ENCODE results near the gene TSPAN14. TPM values are rescaled to one million over a fixed set of nuclear protein-coding genes. Genes with fewer than 3 reads are reported as not detected.

TSPAN14 gene
- total and polyA plus RNA-seq, 2 of the 13 experiments (the other 11 are each of a cell fraction or from before 2014, with no cell fraction given) = 24.1 to 80.6 TPM

DNA sequence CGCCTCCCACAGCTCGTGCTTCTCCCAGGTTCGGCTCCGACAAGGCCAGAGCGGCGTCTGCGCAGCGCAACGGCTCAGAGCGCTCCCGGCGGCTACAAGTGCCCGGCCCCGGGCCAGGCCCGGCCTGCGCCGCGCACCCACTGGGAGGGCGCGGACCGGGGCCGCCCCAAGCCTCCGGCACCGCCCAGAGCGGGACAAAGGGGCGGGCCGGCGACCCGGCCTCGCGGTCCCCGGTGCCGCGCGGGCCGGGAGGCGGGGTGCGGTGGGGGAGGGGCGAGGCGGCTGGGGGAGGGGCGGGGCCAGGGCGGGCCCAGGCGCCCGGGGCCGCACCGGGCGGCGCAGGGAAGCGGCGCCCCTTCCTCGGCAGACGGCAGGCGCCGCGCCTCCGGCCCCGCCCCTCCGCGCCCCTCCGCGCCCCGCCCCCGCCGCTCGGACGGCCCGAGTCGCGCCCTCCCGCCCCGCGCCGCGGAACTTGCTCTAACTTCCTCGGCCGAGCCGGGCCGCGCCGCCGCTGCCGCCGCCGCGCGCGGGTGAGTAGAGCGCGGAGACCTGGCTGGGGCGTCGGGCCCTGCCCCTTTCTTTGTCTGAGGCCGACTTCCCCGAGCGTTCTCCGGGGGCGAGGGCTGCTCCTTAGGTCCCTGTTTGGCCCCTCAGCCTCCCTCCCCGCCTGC lies at the start of gene TSPAN14 (continued):
- no peak for TF ChIP-seq ZNF782 (CRISPR knock-in tag; IDR thresholded peaks at IDR 0.05; ENCODE audit: borderline replicate concordance)
- TF ChIP-seq, protein P1, sequence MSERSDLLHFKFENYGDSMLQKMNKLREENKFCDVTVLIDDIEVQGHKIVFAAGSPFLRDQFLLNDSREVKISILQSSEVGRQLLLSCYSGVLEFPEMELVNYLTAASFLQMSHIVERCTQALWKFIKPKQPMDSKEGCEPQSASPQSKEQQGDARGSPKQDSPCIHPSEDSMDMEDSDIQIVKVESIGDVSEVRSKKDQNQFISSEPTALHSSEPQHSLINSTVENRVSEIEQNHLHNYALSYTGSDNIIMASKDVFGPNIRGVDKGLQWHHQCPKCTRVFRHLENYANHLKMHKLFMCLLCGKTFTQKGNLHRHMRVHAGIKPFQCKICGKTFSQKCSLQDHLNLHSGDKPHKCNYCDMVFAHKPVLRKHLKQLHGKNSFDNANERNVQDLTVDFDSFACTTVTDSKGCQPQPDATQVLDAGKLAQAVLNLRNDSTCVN (CRISPR knock-in tag; IDR thresholded peaks at IDR 0.05; ENCODE audit: borderline replicate concordance) = no peak
- TF ChIP-seq, protein P2, sequence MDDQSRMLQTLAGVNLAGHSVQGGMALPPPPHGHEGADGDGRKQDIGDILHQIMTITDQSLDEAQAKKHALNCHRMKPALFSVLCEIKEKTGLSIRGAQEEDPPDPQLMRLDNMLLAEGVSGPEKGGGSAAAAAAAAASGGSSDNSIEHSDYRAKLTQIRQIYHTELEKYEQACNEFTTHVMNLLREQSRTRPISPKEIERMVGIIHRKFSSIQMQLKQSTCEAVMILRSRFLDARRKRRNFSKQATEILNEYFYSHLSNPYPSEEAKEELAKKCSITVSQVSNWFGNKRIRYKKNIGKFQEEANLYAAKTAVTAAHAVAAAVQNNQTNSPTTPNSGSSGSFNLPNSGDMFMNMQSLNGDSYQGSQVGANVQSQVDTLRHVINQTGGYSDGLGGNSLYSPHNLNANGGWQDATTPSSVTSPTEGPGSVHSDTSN (CRISPR knock-in tag; IDR thresholded peaks at IDR 0.05; ENCODE audit: borderline replicate concordance) = no peak
- TF ChIP-seq MEIS1 (CRISPR knock-in tag; IDR thresholded peaks at IDR 0.05; ENCODE audit: borderline replicate concordance) = no peak
- TF ChIP-seq NFE2L2 (IDR thresholded peaks at IDR 0.05; ENCODE audit: low read length) = no peak
- TF ChIP-seq, protein P3, sequence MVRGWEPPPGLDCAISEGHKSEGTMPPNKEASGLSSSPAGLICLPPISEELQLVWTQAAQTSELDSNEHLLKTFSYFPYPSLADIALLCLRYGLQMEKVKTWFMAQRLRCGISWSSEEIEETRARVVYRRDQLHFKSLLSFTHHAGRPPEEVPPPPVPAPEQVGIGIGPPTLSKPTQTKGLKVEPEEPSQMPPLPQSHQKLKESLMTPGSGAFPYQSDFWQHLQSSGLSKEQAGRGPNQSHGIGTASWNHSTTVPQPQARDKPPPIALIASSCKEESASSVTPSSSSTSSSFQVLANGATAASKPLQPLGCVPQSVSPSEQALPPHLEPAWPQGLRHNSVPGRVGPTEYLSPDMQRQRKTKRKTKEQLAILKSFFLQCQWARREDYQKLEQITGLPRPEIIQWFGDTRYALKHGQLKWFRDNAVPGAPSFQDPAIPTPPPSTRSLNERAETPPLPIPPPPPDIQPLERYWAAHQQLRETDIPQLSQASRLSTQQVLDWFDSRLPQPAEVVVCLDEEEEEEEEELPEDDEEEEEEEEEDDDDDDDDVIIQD (CRISPR knock-in tag; IDR thresholded peaks at IDR 0.05; ENCODE audit: low read depth) = no peak
- TF ChIP-seq ZNF549 (CRISPR knock-in tag; IDR thresholded peaks at IDR 0.05) = no peak
- TF ChIP-seq KDM6A (CRISPR knock-in tag; IDR thresholded peaks at IDR 0.05; ENCODE audit: low read depth) = no peak
- no peak for TF ChIP-seq KLF9 (CRISPR knock-in tag; IDR thresholded peaks at IDR 0.05; ENCODE audit: low read depth)
- TF ChIP-seq FOXM1 (CRISPR knock-in tag; IDR thresholded peaks at IDR 0.05) = no peak
- no peak for TF ChIP-seq FIP1L1 (IDR thresholded peaks at IDR 0.05; ENCODE audit: borderline replicate concordance, insufficient read depth, low read depth, low read length)
- no peak for TF ChIP-seq ZNF274 (CRISPR knock-in tag; IDR thresholded peaks at IDR 0.05)
- TF ChIP-seq ZNF496 (CRISPR knock-in tag; IDR thresholded peaks at IDR 0.05; ENCODE audit: insufficient replicate concordance) = no peak
- TF ChIP-seq ZNF776 (CRISPR knock-in tag; IDR thresholded peaks at IDR 0.05) = 0 out of 2 replicates have a peak, but pooled peaks have one; percentile 19
- TF ChIP-seq, protein P4, sequence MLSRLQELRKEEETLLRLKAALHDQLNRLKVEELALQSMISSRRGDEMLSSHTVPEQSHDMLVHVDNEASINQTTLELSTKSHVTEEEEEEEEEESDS (CRISPR knock-in tag; IDR thresholded peaks at IDR 0.05; ENCODE audit: borderline replicate concordance) = no peak
- TF ChIP-seq ZNF343 (CRISPR knock-in tag; IDR thresholded peaks at IDR 0.05) = no peak
- TF ChIP-seq, protein P5, sequence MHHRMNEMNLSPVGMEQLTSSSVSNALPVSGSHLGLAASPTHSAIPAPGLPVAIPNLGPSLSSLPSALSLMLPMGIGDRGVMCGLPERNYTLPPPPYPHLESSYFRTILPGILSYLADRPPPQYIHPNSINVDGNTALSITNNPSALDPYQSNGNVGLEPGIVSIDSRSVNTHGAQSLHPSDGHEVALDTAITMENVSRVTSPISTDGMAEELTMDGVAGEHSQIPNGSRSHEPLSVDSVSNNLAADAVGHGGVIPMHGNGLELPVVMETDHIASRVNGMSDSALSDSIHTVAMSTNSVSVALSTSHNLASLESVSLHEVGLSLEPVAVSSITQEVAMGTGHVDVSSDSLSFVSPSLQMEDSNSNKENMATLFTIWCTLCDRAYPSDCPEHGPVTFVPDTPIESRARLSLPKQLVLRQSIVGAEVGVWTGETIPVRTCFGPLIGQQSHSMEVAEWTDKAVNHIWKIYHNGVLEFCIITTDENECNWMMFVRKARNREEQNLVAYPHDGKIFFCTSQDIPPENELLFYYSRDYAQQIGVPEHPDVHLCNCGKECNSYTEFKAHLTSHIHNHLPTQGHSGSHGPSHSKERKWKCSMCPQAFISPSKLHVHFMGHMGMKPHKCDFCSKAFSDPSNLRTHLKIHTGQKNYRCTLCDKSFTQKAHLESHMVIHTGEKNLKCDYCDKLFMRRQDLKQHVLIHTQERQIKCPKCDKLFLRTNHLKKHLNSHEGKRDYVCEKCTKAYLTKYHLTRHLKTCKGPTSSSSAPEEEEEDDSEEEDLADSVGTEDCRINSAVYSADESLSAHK (CRISPR knock-in tag; IDR thresholded peaks at IDR 0.05; ENCODE audit: borderline replicate concordance) = no peak
- no peak for TF ChIP-seq ZNF660 (CRISPR knock-in tag; IDR thresholded peaks at IDR 0.05; ENCODE audit: borderline replicate concordance, low read depth)
- TF ChIP-seq KDM5A (IDR thresholded peaks at IDR 0.05; ENCODE audit: borderline replicate concordance, low read length) = no peak
- TF ChIP-seq ZNF605 (CRISPR knock-in tag; IDR thresholded peaks at IDR 0.05) = peak; percentile 39; the same call in 1 of the 2 replicates
- TF ChIP-seq, protein P6, sequence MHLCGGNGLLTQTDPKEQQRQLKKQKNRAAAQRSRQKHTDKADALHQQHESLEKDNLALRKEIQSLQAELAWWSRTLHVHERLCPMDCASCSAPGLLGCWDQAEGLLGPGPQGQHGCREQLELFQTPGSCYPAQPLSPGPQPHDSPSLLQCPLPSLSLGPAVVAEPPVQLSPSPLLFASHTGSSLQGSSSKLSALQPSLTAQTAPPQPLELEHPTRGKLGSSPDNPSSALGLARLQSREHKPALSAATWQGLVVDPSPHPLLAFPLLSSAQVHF (CRISPR knock-in tag; IDR thresholded peaks at IDR 0.05) = no peak
- no peak for TF ChIP-seq ZNF432 (CRISPR knock-in tag; IDR thresholded peaks at IDR 0.05; ENCODE audit: borderline replicate concordance)
- TF ChIP-seq XRCC5 (optimal IDR thresholded peaks at IDR 0.05; ENCODE audit: low read length) = peak; percentile 8
